ENCODE results near the gene NOP10.
"Not testable (repeated sequence)": the region's sequence is repeated elsewhere in the genome, so short reads cannot be mapped to it uniquely, and the experiment has no call there.

The NOP10 gene

DNA sequence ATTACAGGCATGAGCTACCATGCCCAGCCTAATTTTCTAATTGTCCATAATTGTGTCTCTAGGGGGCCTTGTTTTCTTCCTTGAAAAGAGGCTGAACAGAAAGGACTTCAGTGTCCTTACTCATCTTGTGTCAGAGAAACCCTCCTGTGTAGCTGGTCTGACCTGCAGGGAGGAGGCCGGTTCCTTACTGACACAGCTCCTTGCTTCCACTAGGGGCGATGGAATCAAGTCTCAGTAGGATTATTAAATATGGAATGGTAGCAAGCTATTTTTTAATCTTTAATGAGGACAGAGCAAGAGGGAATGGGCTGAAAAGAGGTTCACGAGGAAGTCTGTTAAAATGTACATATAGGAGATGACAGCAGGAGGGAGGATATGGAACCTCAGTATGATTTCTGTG lies 15.4 kb upstream of the NOP10 start:
- no peak for DNase-seq (ENCODE audit: low spot score)

DNA sequence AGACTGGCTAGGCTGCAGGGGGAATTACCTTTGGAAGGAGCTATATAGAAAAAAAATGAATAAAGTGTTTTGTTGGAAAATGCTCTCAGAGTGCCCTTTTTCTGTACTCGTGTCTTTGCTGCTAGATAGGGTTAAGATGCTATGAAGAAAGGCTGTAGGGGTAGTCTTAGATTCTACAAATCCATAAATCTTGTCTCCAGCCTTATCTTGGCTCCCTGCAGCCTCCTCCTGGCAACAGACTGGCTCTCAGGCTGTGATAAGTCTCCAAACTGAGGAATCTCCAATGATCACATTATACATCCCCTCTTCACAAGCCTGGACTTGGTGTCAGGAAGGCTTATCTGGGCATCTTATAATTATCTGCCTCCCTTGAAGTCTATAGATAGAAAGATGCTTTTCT lies 14.7 kb upstream of the NOP10 start:
- no peak for DNase-seq (ENCODE audit: low spot score)

DNA sequence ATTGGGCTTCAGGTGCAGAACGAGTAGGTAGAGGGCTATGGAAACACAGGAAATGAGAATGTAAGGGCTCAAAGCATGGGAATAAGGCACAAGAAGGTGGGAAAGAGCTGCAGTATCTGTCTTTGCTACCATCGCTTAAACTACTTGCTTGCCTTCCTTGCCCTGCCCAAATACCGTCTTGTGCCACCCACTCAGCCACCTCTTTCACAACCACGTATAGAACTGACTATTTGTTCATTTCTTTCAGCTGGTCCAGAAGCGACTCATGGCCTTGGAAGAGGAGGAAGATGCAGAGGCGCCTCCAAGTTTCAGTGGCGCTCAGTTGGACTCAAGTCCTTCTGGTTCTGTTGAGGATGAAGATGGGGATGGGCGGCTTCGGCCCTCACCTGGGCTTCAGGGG lies 12.3 kb upstream of the NOP10 start:
- peak; percentile 16 for DNase-seq (ENCODE audit: low spot score)

DNA sequence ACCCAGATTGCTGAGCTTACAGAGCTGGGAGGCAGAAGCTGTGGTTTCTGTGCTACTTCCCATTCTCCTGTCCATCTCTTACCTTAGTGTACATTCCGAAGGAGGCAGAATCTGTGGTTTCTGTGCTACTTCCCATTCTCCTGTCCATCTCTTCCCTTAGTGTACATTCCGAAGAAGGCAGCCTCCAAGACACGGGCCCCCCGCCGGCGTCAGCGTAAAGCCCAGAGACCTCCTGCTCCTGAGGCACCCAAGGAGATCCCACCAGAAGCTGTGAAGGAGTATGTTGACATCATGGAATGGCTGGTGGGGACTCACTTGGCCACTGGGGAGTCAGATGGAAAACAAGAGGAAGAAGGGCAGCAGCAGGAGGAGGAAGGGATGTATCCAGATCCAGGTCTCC lies 11.3 kb upstream of the NOP10 start:
- peak; percentile 16 for DNase-seq (ENCODE audit: low spot score)

DNA sequence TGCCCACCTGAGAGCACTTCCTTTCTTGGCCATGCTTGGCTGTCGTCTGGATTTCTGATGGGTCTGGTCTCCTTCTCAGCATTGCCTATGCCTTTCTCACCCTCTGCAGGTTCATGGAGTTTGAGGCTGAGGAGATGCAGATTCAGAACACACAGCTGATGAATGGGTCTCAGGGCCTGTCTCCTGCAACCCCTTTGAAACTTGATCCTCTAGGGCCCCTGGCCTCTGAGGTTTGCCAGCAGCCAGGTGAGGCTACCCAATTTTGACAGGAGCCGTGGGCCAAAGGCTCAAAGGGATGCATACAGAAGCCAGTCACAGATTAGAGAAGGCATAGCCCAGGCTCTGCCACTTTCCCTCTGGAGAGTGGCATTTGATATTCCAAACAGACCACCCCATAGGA lies 10.7 kb upstream of the NOP10 start:
- no peak for DNase-seq (ENCODE audit: low spot score)

DNA sequence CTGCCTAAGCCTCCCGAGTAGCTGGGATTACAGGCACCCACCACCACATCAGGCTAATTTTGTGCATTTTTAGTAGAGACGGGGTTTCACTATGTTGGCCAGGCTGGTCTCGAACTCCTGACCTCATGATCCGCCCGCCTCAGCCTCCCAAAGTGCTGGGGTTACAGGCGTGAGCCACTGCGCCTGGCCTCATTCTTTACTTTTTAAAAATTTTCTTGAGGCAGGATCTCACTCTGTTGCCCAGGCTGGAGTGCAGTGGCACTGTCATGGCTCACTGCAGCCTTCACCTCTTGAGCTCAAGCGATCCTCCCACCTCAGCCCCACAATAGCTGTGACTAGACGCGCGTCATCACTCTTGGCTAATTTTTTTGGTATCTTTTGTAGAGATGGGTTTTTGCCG lies 10.1 kb upstream of the NOP10 start:
- DNase-seq (ENCODE audit: low spot score) = peak; percentile 8

DNA sequence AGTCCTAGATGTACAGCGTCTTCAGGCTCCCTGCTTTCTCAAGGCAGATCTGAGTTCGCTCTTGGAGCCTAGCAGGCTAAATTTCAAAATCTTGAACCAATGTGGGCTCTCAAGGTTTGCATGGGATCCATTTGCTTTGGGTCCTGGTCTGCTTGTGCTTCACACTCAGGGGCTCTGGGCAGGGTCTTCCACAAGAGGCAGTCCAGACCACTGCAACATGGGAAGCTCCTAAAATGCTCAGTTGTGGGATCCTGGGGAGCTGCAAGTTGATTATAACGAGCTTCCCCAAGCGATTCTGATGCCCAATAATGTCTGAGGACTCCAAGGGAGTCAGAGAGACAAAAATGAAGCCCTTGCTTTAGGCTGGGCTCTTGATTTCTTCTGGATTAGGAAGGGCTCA lies 6.8 kb upstream of the NOP10 start:
- DNase-seq (ENCODE audit: low spot score) = no peak

DNA sequence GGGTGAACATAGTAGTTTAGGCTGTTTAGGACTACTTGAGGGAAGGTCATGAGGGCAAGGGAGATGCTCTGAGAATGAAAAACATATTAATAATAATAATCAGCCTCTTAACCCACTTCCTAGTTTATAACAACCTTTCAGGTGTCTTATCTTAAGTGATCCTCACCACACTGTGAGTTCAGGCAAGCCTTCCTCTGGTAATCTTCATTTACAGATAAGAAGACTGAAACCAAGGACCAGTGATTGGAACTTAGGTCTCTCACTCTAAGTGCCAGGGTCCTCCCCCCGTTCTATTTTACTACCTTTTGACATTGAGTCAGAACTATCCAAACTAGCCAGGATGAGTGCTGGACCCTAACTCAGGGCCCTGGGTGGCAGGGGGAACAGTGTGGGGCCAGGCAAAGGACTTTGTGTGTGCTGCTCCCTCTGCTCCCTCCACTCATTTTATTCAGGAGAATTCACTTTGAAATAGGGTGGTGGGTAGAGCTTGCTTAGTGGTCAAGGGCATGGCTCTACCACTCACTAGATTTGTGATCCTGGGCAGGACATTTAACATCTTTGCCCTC lies 5.9 kb upstream of the NOP10 start:
- no peak for DNase-seq (ENCODE audit: low spot score)

DNA sequence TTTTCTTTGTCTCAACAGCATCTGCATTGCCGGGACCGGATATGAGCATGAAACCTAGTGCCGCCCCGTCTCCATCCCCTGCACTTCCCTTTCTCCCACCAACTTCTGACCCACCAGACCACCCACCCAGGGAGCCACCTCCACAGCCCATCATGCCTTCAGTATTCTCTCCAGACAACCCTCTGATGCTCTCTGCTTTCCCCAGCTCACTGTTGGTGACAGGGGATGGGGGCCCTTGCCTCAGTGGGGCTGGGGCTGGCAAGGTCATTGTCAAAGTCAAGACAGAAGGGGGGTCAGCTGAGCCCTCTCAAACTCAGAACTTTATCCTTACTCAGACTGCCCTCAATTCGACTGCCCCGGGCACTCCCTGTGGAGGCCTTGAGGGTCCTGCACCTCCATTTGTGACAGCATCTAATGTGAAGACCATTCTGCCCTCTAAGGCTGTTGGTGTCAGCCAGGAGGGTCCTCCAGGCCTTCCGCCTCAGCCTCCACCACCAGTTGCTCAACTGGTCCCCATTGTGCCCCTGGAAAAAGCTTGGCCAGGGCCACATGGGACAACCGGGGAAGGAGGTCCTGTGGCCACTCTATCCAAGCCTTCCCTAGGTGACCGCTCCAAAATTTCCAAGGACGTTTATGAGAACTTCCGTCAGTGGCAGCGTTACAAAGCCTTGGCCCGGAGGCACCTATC lies 5.2 kb upstream of the NOP10 start:
- no peak for DNase-seq (ENCODE audit: low spot score)

DNA sequence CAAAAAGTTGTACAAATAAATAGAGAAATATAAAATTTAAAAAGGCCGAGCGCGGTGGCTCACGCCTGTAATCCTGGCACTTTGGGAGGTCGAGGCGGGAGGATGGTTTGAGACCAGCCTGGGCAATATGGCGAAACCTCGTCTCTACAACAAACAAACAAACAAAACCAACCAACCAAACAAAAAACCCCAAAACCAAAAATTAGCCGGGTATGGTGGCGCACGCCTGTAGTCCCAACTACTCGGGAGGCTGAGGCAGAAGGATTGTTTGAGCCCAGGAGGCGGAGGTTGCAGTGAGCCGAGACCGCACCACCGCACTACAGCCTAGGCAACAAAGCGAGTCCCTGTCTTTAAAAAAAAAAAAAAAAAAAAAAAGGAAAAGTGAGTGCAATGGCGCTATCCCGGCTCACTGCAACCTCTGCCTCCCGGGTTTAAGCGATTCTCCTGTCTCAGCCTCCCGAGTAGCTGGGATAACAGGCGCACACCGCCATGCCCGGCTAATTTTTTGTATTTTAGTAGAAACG lies 661 bp downstream of the NOP10 start:
- DNase-seq (ENCODE audit: low spot score) = not testable (repeated sequence)

DNA sequence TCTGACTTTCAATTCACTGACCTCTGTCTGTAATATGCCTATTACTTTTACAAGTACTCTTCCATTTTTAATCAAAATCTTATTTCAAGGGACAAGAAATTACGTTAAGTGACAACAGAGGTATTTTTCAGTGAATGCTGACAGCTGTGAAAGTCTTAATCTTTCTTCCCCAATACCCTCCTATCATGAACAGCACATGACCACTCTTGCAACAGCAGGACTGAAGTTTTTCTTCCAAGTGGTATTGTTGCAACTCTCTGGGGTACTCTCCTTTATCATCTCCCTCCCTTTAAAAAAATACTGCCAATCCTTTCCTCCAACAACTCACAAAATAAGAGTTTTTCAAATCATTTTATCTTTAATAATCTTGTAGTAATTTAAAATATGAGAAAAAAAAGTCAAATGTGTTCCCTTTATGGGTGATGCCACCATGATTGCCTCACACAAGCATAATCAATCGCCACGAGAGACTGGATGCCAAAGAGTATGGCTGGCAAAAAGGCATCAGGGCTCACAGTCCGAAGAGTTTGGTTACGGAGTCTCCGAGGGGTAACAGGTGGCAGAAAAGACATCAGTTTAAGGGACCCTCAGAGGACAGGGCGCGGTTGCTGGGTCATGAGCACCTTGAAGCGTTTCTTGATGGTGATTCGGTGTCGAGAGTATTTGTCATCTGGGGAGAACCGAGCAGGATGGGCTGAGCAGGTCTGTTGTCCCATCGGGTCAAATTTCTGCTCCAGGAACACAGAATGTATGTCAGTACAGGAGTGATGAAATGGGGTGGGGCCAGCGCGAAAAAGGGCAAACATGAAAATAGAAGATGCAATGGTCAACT lies 1.3 kb downstream of the NOP10 start:
- DNase-seq (ENCODE audit: low spot score) = no peak

DNA sequence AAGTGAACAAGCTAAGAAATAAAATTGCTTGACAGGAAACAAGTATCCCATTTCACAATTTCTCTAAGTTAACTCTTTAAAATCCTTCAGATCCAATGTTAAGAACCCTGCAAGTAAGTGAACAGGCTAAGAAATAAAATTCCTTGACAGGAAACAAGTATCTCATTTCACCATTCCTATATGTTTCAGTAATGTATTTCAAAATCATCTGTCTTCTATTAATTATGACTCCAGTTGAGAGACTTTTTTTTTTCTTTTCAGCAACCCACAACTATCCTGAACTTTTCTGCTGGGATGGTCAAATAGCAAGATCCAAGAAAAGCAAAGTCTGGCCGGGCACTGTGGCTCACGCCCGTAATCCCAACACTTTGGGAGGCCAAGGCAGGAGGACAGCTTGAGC lies 3.0 kb downstream of the NOP10 start:
- no peak for DNase-seq (ENCODE audit: low spot score)

DNA sequence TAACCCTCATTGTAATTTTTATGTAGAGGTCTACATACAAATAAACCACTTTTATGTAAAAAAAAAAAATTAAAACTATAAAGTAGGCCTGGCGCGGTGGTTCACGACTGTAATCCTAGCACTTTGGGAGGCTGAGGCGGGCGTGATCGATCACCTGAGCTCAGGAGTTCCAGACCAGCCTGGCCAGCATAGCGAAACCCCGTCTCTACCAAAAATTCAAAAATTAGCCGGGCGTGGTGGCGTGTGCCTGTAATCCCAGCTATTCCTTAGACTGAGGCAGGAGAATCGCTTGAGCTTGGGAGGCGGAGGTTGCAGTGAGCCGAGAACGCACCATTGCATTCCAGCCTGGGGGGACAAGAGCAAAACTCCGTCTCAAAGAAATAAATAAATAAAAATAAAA lies 4.6 kb downstream of the NOP10 start:
- no peak for DNase-seq (ENCODE audit: low spot score)

DNA sequence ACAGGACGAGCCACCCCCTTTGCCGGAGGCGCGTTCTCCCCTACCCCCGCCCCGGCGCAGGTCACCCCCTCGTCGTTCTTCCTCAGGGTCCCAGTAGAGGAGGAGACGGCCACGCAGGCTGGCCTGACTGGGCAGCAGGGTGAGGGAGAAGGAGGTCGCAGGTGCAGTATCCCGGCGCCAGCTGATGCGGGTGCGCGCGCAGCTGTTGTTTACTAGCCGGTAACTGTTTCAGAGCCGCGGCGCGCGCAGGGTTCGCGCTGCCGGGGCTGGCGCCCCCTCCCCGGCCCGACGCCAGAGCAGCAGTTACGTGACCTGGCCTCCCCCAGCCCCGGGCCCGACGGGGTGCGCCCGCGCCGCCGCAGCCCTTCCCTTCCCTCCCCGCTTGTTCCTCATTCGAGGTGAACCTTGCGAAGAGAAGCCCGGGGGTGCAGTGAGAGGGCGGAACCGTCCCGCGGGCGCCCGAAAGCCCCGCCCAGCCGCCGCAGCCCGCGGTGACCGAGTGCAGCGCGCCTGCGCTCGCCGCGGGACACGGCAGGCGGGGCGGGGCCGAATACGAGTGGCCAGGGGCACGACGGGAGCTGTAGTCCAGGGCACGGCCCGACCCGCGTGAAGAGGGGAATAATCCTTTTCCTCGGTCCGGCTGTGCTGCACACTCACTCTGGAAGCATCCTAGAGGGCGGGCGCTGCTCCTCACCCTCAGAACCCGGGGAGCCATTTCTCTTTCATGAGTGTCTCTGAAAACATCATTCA lies 5.2 kb downstream of the NOP10 start, which contains the start of gene SLC12A6:
TSS of gene SLC12A6 (minus strand) at position 225 of the 750 bp plus-strand sequence. CDS start 1,101 bp downstream, outside the sequence.
- peak; percentile 93 for DNase-seq (ENCODE audit: low spot score)

DNA sequence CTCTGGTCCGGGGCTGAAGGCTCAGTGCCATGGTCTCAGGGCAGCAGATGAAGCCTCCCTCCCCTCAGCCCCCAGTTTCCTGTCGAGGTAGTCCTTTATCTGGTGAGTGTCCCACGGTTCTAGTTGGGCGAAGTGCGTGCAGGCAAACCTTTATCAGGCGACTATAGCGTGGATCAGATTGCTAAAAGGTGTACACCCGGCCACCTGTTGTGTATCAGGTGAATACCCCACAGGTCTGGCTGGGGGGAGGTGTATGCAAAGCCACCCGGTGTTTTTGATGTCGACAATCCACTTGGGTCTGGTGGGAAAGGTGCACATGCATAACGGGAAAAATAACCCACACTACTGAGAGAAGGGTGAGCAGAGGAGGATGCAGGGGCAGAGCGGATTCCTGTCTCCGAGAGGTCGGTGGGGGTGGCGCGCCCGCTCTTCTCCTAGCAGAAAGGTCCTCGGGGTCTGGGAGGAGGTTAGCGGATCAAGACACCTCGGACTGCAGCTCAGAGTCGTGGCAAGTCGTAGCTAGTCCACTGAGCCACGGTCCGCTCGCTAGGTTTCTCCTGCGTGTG lies 5.9 kb downstream of the NOP10 start:
- DNase-seq (ENCODE audit: low spot score) = no peak

DNA sequence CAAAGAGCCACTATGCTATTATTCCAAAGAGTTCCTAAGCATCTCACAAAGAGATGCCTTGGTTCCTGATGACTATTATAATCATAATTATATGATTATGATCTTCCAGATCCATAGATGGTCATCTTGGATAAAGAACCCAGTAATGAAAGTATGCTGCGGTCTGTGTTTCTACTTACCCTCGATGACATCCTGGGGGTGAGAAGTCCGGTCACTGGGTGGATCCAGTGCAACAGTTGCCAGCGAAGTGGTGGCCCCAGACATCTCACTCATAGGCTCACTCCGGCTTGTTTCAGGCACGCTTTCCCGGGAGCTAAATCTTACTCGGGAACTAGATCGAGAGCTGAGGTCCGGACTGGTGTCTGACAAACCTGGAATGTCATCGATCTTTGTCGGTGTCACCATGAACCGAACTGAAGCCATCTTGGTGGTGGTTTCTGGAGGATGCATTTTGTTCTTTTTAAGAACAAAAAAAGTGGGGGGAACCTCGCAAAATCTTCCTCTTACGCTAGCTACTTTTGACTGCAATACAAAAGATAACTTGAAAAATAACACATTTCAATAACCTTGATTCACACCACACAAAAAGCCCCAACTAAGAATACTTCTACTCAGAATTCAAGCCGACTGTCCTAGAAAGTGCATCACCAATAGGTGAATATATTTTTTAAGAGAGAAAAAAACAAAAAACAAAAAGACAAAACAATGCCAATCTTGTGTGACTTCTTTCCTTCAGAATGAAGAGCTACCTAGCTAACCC lies 6.5 kb downstream of the NOP10 start:
- DNase-seq (ENCODE audit: low spot score) = no peak

DNA sequence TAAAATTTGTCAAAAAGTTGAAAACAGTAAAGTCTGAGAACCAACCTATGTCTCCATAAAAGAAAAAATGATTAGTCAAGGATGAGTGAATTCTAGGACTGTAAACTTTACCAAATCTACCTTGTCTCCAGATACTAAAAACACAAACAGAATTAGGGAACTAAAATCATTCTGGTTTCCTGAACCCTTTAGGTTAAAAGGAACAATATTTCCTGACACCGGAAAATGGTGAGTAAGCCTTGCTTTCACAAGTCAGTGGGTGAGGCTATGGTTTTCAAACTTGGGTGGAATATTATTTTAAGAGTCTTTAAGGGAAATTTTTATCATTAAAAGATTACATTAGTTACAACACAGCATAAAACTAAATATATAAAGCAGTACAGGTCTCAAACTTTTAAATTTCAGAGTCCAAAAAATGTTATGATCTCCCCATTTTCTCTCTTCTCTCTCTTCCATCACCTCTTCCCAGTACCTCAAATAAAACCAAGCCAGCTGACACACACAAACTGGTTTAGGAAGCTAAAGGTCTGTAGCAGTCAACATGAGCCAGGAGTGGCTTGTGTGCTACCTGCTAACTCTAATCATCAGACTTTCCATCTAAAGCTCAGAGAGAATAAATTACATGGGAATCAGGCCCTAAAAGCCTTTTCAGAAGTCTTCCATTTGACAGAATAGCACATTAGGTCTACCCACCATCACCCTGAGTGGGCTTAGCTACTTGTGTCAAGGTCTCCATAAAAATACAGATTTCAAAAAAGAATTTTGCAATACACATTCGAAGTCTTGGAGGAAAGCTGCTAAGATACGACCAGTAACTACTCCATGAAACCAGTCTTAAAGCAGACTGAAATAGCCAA lies 7.5 kb downstream of the NOP10 start:
- DNase-seq (ENCODE audit: low spot score) = no peak

DNA sequence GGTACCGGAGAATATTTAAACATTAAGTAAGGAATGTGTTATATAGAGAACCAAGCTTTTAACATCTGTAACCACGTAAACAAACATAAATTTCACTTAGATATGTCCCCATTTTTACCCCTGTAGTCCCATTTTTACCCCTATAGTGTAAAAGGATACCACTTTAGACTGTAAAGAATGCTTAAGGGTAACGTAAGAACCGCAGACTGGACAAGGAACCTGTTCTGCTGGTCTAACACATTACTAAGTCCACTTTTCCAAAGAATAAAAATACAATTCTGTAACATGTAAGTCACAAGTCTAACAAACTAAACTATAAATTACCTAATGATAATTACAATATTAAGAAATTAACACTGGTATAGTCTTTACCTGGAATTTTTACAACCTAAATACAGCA lies 8.3 kb downstream of the NOP10 start:
- DNase-seq (ENCODE audit: low spot score) = no peak

DNA sequence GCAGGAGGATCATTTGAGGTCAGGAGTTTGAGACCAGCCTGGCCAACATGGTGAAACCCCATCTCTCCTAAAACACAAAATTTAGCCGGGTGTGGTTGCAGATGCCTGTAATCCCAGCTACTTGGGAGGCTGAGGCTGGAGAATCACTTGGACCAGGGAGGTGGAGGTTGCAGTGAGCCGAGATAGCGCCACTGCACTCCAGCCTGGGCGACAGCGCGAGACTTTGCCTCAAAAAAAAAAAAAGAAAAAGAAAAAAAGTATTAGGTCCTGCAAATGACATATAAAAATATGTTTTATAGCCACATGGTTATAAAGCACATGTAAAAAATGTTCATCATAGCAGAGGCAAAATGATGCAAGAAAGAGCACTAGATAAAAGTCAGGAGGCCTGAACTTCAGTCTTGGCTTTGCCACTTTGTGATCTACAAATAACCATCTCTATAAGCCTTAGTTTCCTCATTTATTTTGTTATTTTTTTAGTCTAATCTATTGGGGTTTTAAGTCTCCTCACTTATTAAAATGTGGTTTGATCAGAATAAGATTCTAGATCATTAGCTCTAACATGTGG lies 10.3 kb downstream of the NOP10 start:
- no peak for DNase-seq (ENCODE audit: low spot score)

DNA sequence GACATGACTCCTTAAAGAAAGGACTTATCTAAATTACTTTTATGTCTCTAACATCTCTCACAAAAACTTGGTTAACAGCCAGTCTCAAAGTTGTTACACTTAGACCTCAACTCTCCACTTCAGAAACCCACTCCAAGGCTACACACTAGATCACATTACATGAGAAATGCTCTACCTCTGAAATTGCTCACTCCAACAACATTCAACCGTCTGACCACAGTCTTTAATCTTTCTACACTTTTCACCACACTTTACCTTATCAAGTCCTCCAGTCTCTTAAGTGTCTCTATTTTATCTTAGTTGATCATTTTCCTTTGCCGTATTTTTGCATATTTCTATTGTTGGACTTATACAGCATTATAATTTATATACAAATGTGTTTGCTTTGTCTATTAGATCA lies 11.1 kb downstream of the NOP10 start:
- DNase-seq (ENCODE audit: low spot score) = no peak
